T-helper 1 cell treated with Interleukin-12 subunit alpha and Interleukin-12 subunit beta and Interleukin-4 antibody, amounts not matched to agents 30 ng/mL and 1 ng/mL, for 36 hours (primary cell): ENCODE data around the gene ASPHD1. TPM values are rescaled to one million over a fixed set of nuclear protein-coding genes. Genes with fewer than 3 reads are reported as not detected.
"Not testable (repeated sequence)": the region's sequence is repeated elsewhere in the genome, so short reads cannot be mapped to it uniquely, and the experiment has no call there.

Experiments used
- intact Hi-C: fragments of 100-400 bp; cut with micrococcal nuclease; formaldehyde crosslinking; loops from one replicate; pipeline ENCODE4 v1.15.1; 2024
- total RNA-seq: library from RNA; stranded (reverse); gene quantifications from 2 replicates; pipeline ENCODE4 v1.2.3, GENCODE V29; 2022

The ASPHD1 gene
- total RNA-seq, 1 donor from 2014 or later = 0.17 TPM

DNA sequence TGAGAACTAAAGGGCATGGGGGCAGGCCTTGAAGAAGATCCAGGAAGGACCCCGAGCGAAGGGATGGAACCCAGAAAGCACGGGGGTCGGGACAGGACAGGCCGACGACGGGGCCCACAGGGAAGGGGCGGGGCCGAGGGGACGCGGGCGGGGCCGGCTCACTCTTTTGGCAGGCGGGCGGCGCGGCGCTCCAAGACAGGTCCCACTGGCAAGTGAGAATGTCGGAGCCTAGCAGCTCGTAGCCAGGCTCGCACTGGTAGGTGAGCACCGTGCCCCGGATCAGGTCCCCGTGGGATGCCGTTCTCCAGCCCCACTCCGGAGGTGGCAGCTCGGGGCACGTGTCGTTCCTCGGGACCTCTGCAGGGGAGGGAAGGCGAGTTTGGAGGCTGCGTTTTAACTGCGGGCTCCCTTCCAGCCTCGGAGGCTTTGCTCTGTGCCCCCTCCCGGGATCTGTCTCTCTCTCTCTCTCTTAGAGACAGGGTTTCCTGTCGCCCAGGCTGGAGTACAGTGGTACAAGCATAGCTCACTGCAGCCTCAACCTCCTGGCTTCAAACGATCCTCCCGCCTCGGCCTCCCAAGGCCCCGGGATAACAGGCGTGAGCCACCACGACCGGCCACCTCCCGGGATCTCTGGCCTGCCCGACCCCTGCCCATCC is 23.6 kb upstream of the ASPHD1 start:
- intact Hi-C loops = loop anchor here (1.0 kb wide), 5 partner anchors 9 to 97 kb away; partner anchors contain the start of genes ASPHD1, CDIPT, KCTD13 and TAOK2

DNA sequence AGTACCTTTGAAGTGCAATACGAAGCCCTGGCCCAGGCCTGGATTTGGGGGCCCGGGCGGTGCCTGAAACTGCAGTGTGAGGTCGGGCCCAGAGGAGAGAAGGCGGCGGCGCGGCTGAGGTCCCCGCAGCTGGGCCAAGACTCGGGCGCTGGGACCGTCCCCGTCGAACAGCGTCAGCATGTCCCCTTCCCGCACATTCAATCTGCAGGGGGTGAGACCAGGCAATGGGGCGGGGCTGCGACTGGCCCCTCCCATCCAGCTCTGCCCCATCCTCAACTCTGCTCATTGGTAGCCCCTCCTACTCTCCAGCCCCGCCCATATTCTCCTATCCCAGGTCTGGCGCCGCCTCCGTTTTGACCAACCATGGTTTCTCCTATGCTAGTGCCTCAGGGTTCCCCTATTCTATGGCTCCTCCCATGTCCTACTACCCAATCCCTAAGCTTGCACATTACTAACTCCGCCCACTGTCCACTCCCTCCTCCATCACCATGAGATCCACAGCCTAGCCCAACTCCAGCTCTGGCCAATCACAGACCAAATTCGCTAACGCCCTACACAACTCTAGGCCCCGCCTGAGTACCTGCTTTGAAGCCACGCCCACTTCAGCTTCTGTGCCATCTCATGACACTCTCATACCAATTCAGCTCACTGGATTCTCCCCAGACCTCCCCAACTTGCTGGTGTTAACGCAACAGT is 22.9 kb upstream of the ASPHD1 start:
- intact Hi-C loops = loop anchor here (1.0 kb wide), 5 partner anchors 8 to 96 kb away; partner anchors contain the start of genes ASPHD1, CDIPT, KCTD13 and TAOK2

DNA sequence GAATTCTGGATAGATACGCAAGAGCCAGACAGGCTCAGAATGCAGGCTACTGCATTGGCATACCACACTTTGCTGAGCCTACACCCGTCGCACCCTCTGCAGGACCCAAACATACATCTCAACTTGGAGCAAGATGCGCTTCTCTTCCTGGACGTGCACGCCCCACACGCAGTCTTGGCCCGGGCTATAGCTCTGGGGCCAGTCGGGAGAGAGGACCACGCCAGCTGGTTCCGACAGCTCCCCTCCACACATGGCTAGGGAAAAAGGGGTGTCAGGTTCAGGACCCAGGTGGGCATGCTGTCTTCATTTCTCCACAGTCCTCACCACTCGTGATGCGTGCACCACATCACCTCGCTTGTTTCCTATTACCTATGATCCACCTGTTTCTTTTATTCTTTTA is 22.1 kb upstream of the ASPHD1 start:
- intact Hi-C loops = loop anchor here (1.0 kb wide), 1 partner anchor 98 kb away; no protein-coding TSS in a partner anchor

DNA sequence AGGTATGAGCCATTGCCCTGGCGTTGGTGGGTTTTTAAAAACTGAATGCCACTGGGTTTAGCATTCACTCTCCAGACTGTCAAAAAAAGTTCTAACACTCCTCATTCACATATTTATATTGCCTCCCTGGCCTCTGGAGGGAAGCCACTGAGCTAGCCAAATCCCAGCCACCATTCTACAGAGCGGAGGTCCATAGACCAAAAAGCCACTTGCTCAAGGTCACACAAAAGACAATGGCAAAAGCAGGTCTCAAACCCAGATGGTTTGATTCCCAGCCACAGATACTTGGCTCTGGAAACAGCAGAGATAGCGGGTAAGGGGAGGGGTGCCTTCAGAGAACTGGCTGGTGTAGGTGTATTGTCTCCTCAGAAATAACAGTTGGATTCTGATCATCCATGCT is 19.2 kb upstream of the ASPHD1 start:
- intact Hi-C loops = no loop called here

DNA sequence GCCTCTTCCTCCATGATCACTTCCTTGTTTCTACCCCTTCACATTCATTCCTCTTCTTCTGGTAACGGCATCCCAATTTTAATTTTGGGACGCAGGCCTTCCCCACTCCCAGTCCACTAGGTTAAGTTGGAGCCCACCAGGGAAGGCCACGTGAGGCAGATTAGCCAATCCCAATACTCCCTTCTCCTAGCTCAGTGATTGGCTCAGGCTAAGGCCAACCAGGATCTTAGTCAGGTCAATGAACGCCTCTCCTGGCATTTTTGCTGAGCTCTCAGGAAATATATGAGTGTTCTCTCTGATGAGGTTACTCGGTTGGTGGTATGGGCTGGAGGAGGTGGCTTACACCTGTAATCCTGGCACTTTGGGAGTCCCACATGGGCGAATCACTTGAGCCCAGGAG is 16.3 kb upstream of the ASPHD1 start:
- intact Hi-C loops = no loop called here

DNA sequence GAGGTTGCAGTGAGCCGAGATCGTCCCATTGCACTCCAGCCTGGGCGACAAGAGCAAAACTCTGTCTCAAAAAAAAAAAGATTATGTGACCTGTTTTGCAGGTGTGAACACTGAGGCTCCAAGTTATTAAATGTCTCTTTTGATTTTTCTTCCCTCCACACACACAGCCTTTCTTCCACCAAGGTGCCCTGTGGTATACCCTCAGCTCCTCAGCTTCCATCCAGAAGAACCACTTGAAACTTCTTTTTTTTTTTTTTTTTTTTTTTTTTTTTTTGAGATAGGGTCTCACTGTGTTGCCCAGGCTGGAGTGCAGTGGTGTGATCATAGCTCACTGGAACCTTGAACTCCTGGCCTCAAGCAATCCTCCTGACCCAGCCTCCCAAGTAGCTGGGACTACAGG is 10.9 kb upstream of the ASPHD1 start:
- intact Hi-C loops = not testable (repeated sequence)

DNA sequence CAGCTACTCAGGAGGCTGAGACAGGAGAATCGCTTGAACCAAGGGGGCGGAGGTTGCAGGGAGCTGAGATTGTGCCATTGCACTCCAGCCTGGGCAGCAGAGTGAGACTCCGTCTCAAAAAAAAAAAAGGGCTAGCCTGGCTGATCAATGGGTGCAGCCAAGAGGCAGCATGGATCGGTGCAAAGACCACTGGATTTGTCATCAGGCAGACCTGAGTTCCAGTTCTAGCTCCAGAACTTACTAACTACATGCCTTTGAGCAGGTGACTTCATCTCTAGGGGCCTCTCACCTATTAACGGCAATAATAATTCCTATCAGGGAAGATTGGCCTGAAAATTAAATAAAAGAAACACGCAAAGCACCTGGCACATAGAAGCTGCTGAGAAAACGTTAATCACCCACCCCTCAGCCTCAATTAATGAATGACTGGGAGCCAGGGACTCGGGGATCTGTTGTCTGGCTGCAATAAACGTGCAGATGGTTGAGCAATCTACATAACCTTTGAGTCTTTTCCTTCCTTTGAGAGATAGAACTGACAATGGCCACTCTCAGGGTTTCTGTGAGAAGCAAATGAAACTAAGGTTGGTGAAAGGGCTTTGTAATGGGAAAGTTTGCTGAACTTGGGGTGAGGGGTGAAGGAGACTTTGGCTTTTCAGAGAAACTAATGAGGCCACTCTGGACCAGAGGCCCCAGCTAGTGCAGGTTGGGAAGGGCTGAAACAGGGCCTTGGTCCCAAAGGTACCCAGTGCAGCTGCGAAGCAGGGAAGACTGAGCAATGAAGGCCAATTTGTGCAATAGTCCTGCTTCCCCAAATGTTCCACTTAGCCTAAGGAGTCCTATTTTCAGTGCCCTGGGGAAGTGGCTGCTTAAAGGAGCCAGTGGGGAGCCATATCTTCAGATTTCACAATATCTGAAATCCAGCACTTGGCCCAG is 8.5 kb upstream of the ASPHD1 start:
- intact Hi-C loops = no loop called here

DNA sequence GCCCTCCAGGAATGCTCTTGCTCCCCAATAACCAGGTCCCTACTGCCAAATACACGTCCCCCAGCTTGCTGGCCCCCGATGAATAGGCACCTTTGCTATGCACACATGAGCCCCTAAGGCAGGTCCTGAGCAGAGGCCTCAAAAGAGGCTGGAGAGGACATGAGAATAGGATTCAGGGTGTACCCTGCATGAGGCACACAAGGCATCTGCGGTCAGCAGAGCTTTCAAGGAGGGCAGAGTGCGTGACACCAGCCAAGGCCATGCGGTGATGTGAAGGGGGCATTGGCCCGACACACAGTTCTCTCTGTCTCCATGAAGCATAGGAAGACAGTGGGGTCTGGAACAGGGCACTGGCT is 7.9 kb upstream of the ASPHD1 start:
- intact Hi-C loops = no loop called here

DNA sequence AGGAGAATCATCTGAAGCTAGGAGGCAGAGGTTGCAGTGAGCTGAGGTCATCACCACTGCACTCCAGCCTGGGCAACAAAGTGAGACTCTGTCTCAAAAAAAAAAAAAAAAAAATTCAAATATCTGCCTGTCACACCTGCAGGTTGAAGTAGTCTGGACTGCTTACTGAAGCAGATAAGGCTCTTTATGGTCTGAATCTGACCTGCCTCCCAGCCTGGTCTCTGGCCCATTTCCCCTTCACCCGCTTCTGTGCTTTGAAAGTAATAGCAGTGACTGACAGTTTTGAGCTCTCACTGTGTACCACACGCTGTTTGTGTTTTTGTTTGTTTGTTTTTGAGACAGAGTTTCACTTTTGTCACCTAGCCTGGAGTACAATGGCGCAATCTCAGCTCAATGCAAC is 6.7 kb upstream of the ASPHD1 start:
- intact Hi-C loops = no loop called here

DNA sequence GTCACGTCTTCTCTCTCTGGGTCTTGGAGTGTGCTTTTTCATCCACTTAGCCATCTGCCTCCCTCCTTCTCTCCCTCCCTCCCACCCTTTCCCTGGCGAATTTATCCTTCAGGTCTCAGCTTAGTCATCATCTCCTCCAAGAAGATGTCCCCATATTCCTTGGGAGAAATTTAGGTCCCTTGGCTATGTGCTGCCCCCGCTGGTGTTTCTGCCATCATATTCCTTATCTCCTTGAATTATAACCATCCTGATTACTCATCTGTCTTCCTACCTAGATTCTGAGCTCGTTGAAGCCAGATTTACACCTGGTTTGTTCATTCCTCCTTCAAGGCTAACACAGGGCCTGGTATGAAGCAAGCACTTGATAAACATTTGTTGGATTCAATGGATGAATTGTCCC is 5.9 kb upstream of the ASPHD1 start:
- intact Hi-C loops = no loop called here

DNA sequence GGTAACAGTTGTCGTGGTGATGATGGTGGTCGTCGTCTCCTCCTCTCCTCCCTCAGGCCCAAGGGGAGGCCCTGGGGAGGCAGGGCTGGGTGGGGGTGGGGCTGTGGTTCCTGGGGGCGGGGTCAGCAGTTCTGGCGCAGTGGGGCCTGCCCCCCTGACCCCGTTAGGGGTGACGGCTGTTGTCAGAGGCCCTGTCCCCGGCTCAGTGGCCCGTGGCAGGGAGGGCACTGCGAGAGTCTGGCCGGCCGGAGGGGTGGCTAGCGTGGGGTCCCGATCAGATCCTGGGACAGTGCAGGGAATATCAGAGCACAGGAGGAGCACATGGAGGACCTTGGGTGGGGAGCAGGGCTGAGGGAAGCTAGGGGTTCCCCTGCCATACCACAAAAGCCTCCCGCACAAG is 3.4 kb upstream of the ASPHD1 start:
- intact Hi-C loops = no loop called here

DNA sequence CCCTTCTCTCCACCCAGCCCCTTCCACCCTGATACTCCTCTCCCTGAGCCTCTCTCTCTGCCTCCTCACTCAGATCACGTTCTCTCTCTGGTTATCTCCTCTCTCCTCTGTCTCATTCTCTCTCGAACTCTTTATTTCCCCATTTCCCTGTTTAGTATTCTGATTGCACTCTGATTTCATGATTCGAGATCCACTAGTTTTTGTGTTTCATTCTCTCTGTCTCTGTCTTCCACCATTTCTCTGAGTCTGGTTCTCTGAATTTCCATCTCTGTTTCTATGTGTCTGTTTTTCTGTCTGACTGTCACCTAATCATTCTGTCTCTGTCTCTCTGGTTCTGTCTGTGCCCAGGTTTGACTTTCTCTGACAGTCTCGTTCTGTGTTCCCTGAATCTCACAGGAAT is 3.0 kb upstream of the ASPHD1 start:
- intact Hi-C loops = no loop called here

DNA sequence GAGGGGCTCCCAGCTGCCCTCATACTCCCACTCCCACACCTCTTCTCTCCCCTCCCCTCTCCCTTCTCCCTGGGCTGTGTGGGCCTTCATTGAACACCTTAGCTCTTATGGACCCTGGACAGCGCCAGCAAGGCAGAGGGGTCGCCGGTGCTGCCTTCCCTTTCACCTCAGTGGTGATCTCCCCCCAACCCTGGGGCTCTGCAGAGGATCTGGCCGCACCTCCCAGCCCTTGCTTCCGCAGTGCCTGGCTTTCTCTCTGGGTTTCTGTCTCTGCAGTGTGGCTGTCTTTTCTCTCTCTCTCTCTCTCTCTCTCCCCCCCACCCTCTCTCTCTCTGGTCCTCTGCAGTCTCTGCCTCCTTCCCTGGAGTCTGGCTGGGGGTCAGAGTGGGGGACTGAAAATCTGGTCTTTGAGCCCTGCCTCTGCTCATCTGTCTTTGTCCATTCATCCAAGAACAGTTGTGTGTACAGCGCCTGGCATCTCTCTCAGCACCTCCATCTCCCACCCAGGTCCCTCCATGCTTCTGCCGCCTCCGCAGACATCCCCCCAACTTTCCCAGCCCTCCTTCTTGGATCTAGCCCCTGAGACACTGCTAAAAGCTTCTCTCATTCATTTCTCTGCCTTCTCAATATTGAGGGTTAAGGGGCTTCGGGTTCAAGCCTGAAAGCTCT is 2.0 kb upstream of the ASPHD1 start:
- intact Hi-C loops = no loop called here

DNA sequence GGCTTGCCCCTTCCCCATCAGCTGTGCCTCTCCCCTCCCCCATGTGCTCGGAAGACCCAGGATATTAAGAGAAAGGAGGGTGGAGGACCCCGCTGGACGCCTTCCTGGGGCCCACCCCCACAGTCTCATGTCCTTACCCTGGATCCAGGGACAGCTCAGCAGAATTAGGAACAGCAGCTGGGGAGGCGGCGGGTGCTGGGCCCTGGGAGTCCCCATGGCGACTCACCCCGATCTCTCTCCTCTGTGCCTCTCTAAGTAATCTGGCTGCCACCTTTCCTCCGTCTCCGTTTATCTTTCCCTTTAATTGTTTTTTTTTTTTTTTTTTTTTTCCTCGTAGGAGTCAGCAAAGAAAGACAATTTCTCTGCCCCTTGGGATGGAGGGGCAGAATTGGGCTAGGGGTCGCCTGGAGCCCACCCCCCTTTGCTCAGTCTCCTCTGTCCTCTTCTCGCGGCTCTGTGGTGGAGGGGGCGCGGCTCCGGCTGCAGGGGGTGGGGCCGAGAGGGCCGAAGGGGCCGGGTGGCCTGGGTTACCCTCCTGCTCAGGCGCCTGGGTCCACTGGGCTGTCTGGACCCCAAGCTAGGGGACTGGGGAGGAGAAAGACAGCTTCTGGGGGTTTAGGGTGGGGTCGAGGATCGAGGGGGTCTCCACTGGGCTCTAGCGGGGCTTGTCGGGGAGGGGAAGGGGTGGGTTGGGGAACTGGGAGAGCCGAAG is 1.3 kb upstream of the ASPHD1 start:
- intact Hi-C loops = no loop called here

DNA sequence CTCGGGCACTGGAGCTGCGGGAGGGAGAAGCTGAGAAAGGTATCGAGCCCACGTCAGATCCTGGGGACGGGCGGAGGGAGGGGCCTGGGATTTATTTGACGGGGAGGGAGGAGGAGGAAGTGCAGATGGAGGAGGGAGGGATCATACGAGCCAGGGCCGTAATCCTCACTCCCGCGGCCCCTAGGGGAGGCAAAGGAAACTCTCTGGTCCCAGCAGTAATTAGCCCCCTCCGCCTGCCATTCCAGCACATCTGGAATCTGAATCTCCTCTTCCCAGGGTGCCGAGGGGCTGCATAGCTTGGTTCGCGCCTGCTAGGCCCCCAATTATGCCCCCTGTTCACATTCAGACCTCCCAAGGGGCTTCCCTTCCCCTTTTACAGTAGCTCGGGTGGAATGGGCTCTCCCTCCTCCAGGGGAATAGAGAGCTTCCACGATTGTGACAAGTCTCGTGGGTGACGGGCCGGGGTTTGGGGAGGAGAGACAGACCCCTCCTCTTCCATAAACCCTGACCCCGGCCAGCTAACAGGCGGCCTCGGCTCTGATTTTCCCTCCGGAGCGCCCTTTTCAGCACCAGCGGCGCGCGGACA is 679 bp upstream of the ASPHD1 start, which contains the start of gene SEZ6L2:
SEZ6L2 (minus strand) TSS at position 35 of the 586 bp plus-strand sequence. CDS start 531 bp downstream, outside the sequence.
- intact Hi-C loops = loop anchor here (1.0 to 5.0 kb wide), 5 partner anchors 22 to 123 kb away; partner anchors contain the start of genes C16orf92, CDIPT, INO80E and KCTD13

DNA sequence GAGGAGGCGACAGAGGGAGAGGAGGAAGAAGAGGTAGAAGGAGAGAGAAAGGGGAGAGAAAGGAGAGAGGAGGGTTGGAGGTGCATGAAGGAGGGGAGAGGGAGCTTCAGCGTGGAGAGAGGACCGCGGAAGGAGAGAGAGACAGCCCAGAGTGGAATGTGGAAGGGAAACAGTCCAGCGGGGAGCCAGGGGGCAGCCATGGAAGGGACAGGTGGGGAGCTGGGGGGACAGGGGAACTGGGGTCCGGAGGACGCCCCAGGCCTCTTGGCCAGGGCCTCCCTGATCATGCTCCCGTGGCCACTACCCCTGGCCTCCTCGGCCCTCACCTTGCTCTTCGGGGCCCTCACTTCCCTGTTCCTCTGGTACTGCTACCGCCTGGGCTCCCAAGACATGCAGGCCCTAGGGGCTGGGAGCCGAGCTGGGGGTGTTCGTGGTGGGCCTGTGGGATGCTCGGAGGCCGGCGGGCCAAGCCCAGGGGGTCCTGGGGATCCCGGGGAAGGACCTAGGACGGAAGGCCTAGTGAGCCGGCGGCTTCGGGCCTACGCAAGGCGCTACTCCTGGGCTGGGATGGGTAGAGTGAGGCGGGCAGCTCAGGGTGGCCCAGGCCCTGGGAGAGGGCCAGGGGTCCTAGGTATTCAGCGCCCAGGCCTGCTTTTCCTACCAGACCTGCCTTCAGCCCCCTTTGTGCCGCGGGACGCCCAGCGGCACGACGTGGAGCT is 759 bp downstream of the ASPHD1 start:
- intact Hi-C loops = loop anchor here (1.0 to 5.0 kb wide), 5 partner anchors 24 to 121 kb away; partner anchors contain the start of genes C16orf92, CDIPT, INO80E and KCTD13

DNA sequence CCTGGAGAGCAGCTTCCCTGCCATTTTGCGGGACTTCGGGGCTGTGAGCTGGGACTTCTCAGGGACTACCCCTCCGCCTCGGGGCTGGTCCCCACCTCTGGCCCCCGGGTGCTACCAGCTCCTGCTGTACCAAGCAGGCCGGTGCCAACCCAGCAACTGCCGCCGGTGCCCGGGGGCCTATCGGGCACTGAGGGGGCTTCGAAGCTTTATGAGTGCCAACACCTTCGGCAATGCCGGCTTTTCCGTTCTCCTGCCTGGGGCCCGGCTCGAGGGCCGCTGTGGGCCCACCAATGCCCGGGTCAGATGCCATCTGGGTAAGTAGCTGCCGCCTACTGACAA is 1.3 kb downstream of the ASPHD1 start:
- intact Hi-C loops = loop anchor here (5.0 kb wide), 1 partner anchor 121 kb away; the partner anchor contains the start of gene C16orf92

DNA sequence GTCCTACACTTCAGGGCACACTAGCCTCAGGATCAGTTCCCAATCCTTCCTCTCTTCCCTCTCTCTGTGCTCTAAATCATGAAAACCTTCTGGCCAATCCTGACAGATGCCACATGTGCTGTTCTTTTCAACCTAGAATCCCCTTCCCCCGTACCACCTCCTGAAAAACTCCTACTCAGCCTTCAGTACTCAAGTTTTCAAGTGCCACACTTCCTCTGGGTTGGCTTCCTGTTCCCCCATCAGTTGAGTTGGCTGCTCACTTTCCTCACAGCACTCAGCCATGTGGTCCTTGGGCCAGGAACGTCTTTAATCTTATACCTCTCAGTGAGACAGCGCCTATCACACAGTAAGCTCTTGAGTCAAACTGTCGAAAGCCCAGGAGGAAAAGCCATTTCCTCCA is 3.3 kb downstream of the ASPHD1 start:
- intact Hi-C loops = loop anchor here (5.0 kb wide), 1 partner anchor 119 kb away; the partner anchor contains the start of gene C16orf92

DNA sequence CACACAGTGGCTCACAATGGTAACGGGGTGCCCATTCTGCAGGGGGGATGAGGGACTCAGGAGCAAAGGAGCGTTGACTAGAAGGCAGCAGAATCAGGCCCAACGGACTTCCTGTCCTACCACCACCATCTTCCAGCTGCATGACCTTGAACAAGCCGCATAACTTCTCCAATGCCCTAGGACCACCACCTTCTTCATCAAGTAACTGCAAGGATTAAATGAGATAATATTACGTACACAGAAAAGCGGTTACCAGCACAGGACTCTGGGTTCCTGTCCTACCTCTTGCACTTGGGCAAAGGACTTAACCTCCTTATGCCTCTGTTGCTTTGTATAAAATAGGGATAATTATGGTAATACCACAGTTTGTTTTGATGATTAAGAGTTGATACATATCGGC is 4.7 kb downstream of the ASPHD1 start:
- intact Hi-C loops = loop anchor here (5.0 kb wide), 1 partner anchor 117 kb away; the partner anchor contains the start of gene C16orf92
